GM18508 (cell line): ENCODE measurements around the gene RPL39.
"Not testable (repeated sequence)": the region's sequence is repeated elsewhere in the genome, so short reads cannot be mapped to it uniquely, and the experiment has no call there.

Experiments used
- ATAC-seq: cut with Tn5 transposase; IDR thresholded peaks from one replicate; pipeline ENCODE4 v1.9.1; 2021; ENCODE audit warnings: moderate number of reproducible peaks; ENCODE audit not compliant: insufficient read depth, unreplicated experiment

Gene RPL39

GRCh38 chrX:119763836-119764387, 27.5 kb downstream of the RPL39 start:
- ATAC-seq = no peak

- no peak for ATAC-seq
Measured at GRCh38 chrX:119763181-119763580, 28.2 kb downstream of the RPL39 start.

- ATAC-seq = no peak
Measured at GRCh38 chrX:119762718-119763117, 28.7 kb downstream of the RPL39 start.

GRCh38 chrX:119760026-119760877, 31.2 kb downstream of the RPL39 start:
- ATAC-seq = no peak

GRCh38 chrX:119759248-119759766, 32.1 kb downstream of the RPL39 start:
- ATAC-seq = no peak

GRCh38 chrX:119758731-119759247, 32.6 kb downstream of the RPL39 start:
- no peak for ATAC-seq

- no peak for ATAC-seq
Measured at GRCh38 chrX:119757979-119758730, 33.3 kb downstream of the RPL39 start, which contains the start of gene SOWAHD. TSS of gene SOWAHD (plus strand) at chrX:119758588. CDS start at chrX:119758668, 80 bp downstream.

GRCh38 chrX:119757646-119757978, 33.8 kb downstream of the RPL39 start:
- ATAC-seq = no peak

- no peak for ATAC-seq
Measured at GRCh38 chrX:119756926-119757635, 34.3 kb downstream of the RPL39 start.

- ATAC-seq = peak; percentile 85
Measured at GRCh38 chrX:119755981-119756533, 35.4 kb downstream of the RPL39 start.

- ATAC-seq = no peak
Measured at GRCh38 chrX:119753639-119754257, 37.7 kb downstream of the RPL39 start.

GRCh38 chrX:119753001-119753400, 38.4 kb downstream of the RPL39 start:
- no peak for ATAC-seq

- not testable (repeated sequence) for ATAC-seq
Measured at GRCh38 chrX:119750751-119751150, 40.7 kb downstream of the RPL39 start.

- not testable (repeated sequence) for ATAC-seq
Measured at GRCh38 chrX:119750131-119750530, 41.3 kb downstream of the RPL39 start.

GRCh38 chrX:119745283-119745848, 46.1 kb downstream of the RPL39 start:
- ATAC-seq = no peak

GRCh38 chrX:119738742-119739141, 52.7 kb downstream of the RPL39 start:
- no peak for ATAC-seq
